SK-N-SH treated with all-trans-retinoic acid at 6 μM for 48 hours (cell line): Measurements from ENCODE around the gene CLEC11A.
"Not testable (repeated sequence)": the region's sequence is repeated elsewhere in the genome, so short reads cannot be mapped to it uniquely, and the experiment has no call there.

ENCODE experiments used
- ATAC-seq: fragments of 200-7000 bp; cut with Tn5 transposase; 3 replicates; pipeline ENCODE4 v1.9.1; 2020; ENCODE audit warnings: mild to moderate bottlenecking, moderate library complexity
- ARNTL ChIP-seq: fragments of 450-650 bp; formaldehyde crosslinking; IDR thresholded peaks from 2 replicates; pipeline ENCODE4 v1.5.0; 2020; ENCODE audit warnings: low read depth, mild to moderate bottlenecking, moderate library complexity, borderline replicate concordance
- BACH2 ChIP-seq: fragments of 250-450 bp; sonication (Bioruptor Pico); IDR thresholded peaks from 2 replicates; pipeline ENCODE4 v1.9.0; 2021; ENCODE audit warnings: mild to moderate bottlenecking, borderline replicate concordance
- CSDC2 ChIP-seq: fragments of 250-450 bp; sonication (Bioruptor Pico); IDR thresholded peaks from 2 replicates; pipeline ENCODE4 v1.5.0; 2020; ENCODE audit warnings: mild to moderate bottlenecking, moderate library complexity
- CSRNP3 ChIP-seq: fragments of 250-450 bp; sonication (Bioruptor Pico); IDR thresholded peaks from 2 replicates; pipeline ENCODE4 v1.5.1; 2021; ENCODE audit warnings: mild to moderate bottlenecking, moderate library complexity
- ESRRG ChIP-seq: fragments of 250-450 bp; sonication (Bioruptor Pico); IDR thresholded peaks from 2 replicates; pipeline ENCODE4 v1.6.1; 2021; ENCODE audit warnings: mild to moderate bottlenecking
- GLIS3 ChIP-seq: fragments of 250-450 bp; sonication (Bioruptor Pico); IDR thresholded peaks from 2 replicates; pipeline ENCODE4 v1.5.0; 2020; ENCODE audit warnings: mild to moderate bottlenecking, moderate library complexity
- ISL1 ChIP-seq: fragments of 250-450 bp; sonication (Bioruptor Pico); IDR thresholded peaks from 2 replicates; pipeline ENCODE4 v2.1.2; 2022; ENCODE audit warnings: mild to moderate bottlenecking, moderate library complexity
- OSR1 ChIP-seq: fragments of 250-450 bp; sonication (Bioruptor Pico); IDR thresholded peaks from 2 replicates; pipeline ENCODE4 v1.8.0; 2022; ENCODE audit warnings: moderate library complexity, mild to moderate bottlenecking, inconsistent platforms
- RARB ChIP-seq: fragments of 250-450 bp; sonication (Bioruptor Pico); IDR thresholded peaks from 2 replicates; pipeline ENCODE4 v1.8.0; 2021; ENCODE audit warnings: mild to moderate bottlenecking, moderate library complexity
- SNAI2 ChIP-seq: fragments of 250-450 bp; sonication (Bioruptor Pico); IDR thresholded peaks from 2 replicates; pipeline ENCODE4 v1.5.0; 2020; ENCODE audit warnings: mild to moderate bottlenecking, moderate library complexity
- TCF4 ChIP-seq: fragments of 250-450 bp; sonication (Bioruptor Pico); IDR thresholded peaks from 2 replicates; pipeline ENCODE4 v1.8.0; 2021; ENCODE audit warnings: mild to moderate bottlenecking, moderate library complexity, borderline replicate concordance
- TOX ChIP-seq: fragments of 250-450 bp; sonication (Bioruptor Pico); IDR thresholded peaks from 2 replicates; pipeline ENCODE4 v1.8.0; 2021; ENCODE audit warnings: mild to moderate bottlenecking, moderate library complexity, borderline replicate concordance
- ZC3H10 ChIP-seq: fragments of 250-450 bp; sonication (Bioruptor Pico); IDR thresholded peaks from 2 replicates; pipeline ENCODE4 v1.5.1; 2021; ENCODE audit warnings: mild to moderate bottlenecking, moderate library complexity
- ZFP3 ChIP-seq: fragments of 250-450 bp; sonication (Bioruptor Pico); IDR thresholded peaks from 2 replicates; pipeline ENCODE4 v1.5.0; 2020; ENCODE audit warnings: mild to moderate bottlenecking, moderate library complexity
- ZFP30 ChIP-seq: fragments of 450-650 bp; formaldehyde crosslinking; IDR thresholded peaks from 2 replicates; pipeline ENCODE4 v1.5.0; 2022; ENCODE audit warnings: mild to moderate bottlenecking, moderate library complexity
- ZNF565 ChIP-seq: fragments of 450-650 bp; formaldehyde crosslinking; conservative IDR thresholded peaks from 2 replicates; pipeline ENCODE4 v1.5.0; 2020; ENCODE audit warnings: low read depth, mild to moderate bottlenecking, moderate library complexity
- ZNF70 ChIP-seq: fragments of 450-650 bp; formaldehyde crosslinking; IDR thresholded peaks from 2 replicates; pipeline ENCODE4 v1.5.0; 2020; ENCODE audit warnings: mild to moderate bottlenecking, moderate library complexity
- TF ChIP-seq, protein P1 (sequence below): fragments of 250-450 bp; sonication (Bioruptor Pico); IDR thresholded peaks from 2 replicates; pipeline ENCODE4 v1.5.0; 2020; ENCODE audit warnings: mild to moderate bottlenecking, moderate library complexity
- TF ChIP-seq, protein P2 (sequence below): fragments of 250-450 bp; sonication (Bioruptor Pico); IDR thresholded peaks from 2 replicates; pipeline ENCODE4 v1.8.0; 2021; ENCODE audit warnings: low read depth, mild to moderate bottlenecking, moderate library complexity, borderline replicate concordance
- TF ChIP-seq, protein P3 (sequence below): fragments of 250-450 bp; sonication (Bioruptor Pico); IDR thresholded peaks from 2 replicates; pipeline ENCODE4 v1.5.1; 2020; ENCODE audit warnings: low read depth, mild to moderate bottlenecking, moderate library complexity
- TF ChIP-seq, protein P4 (sequence below): fragments of 250-450 bp; sonication (Bioruptor Pico); IDR thresholded peaks from 2 replicates; pipeline ENCODE4 v1.8.0; 2020; ENCODE audit warnings: mild to moderate bottlenecking, moderate library complexity, borderline replicate concordance

Gene CLEC11A

DNA sequence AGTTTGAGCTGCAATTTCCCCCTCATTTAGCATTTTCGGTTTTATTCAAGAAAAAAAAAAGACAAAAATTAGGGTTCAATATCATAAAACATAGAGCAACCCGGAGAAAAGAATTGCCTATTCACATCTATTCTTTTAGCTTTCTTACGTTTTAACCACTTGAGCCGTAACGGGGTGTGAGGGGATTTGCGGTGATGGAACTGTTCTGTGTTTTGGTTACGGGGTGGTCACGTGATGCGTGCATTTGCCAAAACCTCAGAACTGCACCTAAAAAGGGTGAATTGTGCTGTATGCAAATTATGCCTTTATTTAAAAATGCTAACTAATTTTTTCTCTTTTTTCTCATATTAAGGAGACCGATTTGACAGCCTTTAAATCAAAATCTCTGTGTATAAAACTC is 22.1 kb downstream of the CLEC11A start:
- no peak for ATAC-seq
- TF ChIP-seq ZC3H10 (CRISPR knock-in tag) (no peak), ZNF70 (CRISPR knock-in tag) (no peak), TOX (no peak), ISL1 (CRISPR knock-in tag) (no peak), ZFP3 (CRISPR knock-in tag) (no peak), ESRRG (CRISPR knock-in tag) (no peak), SNAI2 (CRISPR knock-in tag) (no peak), ZNF565 (CRISPR knock-in tag) (no peak), ARNTL (CRISPR knock-in tag) (no peak), CSDC2 (CRISPR knock-in tag) (no peak), GLIS3 (CRISPR knock-in tag) (no peak), BACH2 (CRISPR knock-in tag) (no peak), RARB (no peak)
- TF ChIP-seq, protein P1, sequence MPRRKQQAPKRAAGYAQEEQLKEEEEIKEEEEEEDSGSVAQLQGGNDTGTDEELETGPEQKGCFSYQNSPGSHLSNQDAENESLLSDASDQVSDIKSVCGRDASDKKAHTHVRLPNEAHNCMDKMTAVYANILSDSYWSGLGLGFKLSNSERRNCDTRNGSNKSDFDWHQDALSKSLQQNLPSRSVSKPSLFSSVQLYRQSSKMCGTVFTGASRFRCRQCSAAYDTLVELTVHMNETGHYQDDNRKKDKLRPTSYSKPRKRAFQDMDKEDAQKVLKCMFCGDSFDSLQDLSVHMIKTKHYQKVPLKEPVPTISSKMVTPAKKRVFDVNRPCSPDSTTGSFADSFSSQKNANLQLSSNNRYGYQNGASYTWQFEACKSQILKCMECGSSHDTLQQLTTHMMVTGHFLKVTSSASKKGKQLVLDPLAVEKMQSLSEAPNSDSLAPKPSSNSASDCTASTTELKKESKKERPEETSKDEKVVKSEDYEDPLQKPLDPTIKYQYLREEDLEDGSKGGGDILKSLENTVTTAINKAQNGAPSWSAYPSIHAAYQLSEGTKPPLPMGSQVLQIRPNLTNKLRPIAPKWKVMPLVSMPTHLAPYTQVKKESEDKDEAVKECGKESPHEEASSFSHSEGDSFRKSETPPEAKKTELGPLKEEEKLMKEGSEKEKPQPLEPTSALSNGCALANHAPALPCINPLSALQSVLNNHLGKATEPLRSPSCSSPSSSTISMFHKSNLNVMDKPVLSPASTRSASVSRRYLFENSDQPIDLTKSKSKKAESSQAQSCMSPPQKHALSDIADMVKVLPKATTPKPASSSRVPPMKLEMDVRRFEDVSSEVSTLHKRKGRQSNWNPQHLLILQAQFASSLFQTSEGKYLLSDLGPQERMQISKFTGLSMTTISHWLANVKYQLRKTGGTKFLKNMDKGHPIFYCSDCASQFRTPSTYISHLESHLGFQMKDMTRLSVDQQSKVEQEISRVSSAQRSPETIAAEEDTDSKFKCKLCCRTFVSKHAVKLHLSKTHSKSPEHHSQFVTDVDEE (CRISPR knock-in tag): no peak
- TF ChIP-seq, protein P2, sequence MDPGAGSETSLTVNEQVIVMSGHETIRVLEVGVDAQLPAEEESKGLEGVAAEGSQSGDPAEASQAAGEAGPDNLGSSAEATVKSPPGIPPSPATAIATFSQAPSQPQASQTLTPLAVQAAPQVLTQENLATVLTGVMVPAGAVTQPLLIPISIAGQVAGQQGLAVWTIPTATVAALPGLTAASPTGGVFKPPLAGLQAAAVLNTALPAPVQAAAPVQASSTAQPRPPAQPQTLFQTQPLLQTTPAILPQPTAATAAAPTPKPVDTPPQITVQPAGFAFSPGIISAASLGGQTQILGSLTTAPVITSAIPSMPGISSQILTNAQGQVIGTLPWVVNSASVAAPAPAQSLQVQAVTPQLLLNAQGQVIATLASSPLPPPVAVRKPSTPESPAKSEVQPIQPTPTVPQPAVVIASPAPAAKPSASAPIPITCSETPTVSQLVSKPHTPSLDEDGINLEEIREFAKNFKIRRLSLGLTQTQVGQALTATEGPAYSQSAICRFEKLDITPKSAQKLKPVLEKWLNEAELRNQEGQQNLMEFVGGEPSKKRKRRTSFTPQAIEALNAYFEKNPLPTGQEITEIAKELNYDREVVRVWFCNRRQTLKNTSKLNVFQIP (CRISPR knock-in tag): no peak
- TF ChIP-seq, protein P3, sequence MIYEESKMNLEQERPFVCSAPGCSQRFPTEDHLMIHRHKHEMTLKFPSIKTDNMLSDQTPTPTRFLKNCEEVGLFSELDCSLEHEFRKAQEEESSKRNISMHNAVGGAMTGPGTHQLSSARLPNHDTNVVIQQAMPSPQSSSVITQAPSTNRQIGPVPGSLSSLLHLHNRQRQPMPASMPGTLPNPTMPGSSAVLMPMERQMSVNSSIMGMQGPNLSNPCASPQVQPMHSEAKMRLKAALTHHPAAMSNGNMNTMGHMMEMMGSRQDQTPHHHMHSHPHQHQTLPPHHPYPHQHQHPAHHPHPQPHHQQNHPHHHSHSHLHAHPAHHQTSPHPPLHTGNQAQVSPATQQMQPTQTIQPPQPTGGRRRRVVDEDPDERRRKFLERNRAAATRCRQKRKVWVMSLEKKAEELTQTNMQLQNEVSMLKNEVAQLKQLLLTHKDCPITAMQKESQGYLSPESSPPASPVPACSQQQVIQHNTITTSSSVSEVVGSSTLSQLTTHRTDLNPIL (CRISPR knock-in tag): no peak
- TF ChIP-seq, protein P4, sequence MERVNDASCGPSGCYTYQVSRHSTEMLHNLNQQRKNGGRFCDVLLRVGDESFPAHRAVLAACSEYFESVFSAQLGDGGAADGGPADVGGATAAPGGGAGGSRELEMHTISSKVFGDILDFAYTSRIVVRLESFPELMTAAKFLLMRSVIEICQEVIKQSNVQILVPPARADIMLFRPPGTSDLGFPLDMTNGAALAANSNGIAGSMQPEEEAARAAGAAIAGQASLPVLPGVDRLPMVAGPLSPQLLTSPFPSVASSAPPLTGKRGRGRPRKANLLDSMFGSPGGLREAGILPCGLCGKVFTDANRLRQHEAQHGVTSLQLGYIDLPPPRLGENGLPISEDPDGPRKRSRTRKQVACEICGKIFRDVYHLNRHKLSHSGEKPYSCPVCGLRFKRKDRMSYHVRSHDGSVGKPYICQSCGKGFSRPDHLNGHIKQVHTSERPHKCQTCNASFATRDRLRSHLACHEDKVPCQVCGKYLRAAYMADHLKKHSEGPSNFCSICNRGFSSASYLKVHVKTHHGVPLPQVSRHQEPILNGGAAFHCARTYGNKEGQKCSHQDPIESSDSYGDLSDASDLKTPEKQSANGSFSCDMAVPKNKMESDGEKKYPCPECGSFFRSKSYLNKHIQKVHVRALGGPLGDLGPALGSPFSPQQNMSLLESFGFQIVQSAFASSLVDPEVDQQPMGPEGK (CRISPR knock-in tag): no peak

DNA sequence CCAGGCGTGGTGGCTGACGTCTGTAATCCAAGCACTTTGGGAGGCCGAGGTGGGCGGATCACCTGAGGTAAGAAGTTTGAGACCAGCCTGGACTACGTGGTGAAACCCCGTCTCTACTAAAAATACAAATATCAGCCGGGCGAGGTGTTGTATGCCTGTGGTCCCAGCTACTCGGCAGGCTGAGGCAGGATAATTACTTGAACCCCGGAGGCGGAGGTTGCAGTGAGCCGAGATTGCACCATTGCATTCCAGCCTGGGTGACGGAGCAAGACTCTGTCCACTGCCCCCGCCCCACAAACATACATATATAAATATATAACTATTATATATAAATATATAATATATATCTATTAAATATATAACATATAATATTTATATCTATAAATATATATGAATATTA is 24.0 kb downstream of the CLEC11A start:
- ATAC-seq: not testable (repeated sequence)

GRCh38 chr19:50749490-50749889 is 26.3 kb downstream of the CLEC11A start:
- TF ChIP-seq CSRNP3 (CRISPR knock-in tag) (no peak), TCF4 (CRISPR knock-in tag) (no peak), TOX (no peak), ZFP30 (no peak), ZFP3 (CRISPR knock-in tag) (no peak), ISL1 (CRISPR knock-in tag) (no peak), ARNTL (CRISPR knock-in tag) (no peak), OSR1 (CRISPR knock-in tag) (no peak), ESRRG (CRISPR knock-in tag) (no peak)
- TF ChIP-seq, protein P2 (CRISPR knock-in tag): no peak
- TF ChIP-seq, protein P3 (CRISPR knock-in tag): no peak
- TF ChIP-seq, protein P4 (CRISPR knock-in tag): no peak
- ATAC-seq: no peak
